ENCODE results near the gene PURA.

Gene PURA

DNA sequence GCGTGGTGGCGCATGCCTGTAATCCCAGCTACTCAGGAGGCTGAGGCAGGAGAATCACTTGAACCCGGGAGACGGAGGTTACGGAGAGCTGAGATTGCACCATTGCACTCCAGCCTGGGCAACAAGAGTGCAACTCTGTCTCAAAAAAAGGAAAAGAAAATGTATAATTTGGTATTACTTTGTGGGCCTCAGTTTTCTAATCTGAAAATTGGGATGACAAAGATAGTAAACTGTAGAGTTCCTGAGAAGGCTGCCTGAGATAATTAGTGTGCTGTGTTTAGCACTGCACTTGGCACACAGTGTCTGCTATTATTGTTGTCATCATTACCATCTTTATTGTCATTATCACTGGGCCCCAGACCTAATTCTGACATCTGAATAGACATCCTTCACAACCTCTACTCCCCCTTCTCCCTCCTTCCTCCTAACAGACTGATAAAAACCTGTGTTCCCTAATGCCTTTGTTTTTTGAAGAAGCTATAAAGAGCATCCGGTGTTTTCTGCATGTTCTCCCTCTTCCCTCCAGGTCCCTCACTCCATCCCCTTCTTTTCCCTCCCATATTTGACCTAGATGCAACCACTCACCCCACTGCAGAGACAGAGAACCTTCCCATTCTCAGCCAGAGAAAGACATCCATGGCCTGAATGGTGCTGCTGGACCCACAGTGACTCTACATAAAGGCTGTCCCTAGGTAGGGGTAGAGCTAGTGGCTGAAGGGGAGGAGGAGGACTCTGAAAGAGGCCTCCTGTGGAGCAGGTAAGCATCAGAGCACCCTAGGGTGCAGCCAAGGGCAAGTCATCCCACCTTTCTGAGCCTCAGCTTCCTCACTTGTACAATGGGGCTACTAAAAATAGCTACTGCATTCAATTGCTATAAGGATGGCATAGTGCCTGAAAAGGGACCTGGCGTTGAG lies 45.4 kb downstream of the PURA start:
- DNase-seq (ENCODE audit: low read depth in 2 of 2, low spot score in 1 of 2) = no peak

DNA sequence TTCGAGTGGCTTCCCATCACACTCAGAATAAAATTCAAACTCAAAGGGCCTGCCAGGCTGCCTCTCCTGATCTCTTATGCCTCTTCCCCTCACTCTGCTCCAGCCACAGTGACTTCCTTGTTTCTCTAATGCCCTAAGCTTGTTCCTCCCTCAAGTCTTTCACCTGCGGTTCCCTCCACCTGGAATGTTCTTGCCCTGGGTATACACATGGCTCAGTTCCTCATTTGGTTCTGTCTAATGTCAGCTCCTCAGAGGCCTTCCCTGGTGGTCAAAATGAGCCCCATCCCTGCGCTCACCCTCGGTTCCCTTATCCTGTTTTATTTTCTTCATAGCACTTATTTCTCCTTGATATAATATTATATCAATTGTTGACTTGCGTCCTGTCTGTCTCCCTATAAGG lies 48.4 kb downstream of the PURA start:
- DNase-seq (ENCODE audit: low read depth in 2 of 2, low spot score in 1 of 2) = no peak

GRCh38 chr5:140162781-140163180 lies 48.9 kb downstream of the PURA start:
- DNase-seq (ENCODE audit: low read depth in 2 of 2, low spot score in 1 of 2) = no peak

GRCh38 chr5:140165101-140165922 lies 51.4 kb downstream of the PURA start:
- DNase-seq (ENCODE audit: low read depth in 2 of 2, low spot score in 1 of 2) = no peak

DNA sequence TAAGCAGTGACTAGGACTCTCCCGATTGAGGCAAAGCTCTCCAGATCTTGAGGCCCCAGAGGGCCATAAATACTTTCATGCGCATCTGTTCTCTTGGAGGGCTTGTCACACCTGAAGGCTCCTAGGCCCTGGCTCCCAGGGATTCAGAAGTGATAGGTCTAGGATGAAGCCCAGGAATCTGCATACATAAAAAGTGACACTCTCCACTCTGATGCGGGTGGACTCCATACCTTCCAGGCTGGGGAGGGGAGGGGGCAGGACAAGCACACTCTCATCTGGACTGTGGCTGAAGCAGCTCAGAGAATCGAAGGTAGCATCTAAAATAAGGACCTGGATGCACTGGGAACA lies 52.0 kb downstream of the PURA start:
- no peak for DNase-seq (ENCODE audit: low read depth in 2 of 2, low spot score in 1 of 2)

DNA sequence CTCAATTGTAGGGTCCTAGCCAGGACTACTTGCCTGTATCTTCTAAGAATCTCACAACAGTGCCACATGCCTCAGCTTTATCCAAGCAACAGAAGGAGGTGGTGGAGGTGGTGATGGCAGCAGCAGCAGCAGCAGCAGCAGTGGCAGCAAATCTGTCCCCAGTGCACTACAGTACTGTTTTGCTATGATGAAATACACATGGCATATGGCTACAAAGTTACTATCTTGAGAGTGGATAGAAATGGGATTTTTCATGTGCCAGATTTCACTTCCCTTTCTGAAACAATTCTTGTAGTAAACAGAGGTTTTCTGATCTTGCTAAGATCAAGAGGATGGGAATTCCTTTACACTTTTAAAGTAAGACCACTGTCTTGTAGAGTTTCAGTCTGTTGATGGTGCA lies 53.0 kb downstream of the PURA start:
- DNase-seq (ENCODE audit: low read depth in 2 of 2, low spot score in 1 of 2) = no peak

- DNase-seq (ENCODE audit: low read depth in 2 of 2, low spot score in 1 of 2) = no peak
Measured at GRCh38 chr5:140168371-140168770, 54.5 kb downstream of the PURA start.

DNA sequence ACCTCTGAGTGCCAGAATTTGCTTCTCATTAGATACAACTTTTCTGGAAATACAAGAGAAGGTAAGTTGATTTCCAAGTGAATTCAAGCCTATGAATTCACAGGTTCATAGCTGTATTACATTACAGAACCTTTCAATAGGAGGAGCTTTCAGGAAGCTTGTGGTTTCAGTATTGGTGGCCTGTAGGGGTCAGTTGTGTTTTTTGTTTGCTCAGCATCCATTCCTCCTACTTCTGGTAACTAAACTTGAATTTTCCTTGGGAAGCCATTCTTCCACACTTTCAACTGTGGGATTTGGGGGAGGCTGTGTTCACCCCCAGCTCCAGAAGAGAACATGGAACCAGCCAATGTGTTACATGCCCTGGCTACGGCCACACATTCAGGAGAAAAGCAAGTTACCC lies 55.5 kb downstream of the PURA start:
- no peak for DNase-seq (ENCODE audit: low read depth in 2 of 2, low spot score in 1 of 2)

DNA sequence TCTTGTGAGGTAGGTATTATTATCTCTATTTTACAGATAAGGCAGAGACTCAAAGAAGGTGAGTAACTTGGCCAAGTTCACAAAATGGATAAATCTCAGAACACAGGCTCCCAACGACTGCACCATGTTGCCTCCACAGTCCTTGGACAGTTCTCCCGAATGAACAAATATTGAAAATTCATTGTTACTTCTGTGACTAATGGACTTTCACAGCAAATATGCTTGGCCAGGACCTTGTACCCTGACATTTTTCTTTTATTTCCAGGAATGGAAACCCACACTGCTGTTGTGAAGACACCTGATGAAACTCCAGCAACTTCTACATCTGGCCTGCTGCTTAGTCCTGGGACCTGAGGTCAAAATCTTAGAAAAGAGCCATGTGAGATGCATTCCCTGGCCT lies 58.6 kb downstream of the PURA start:
- DNase-seq (ENCODE audit: low read depth in 2 of 2, low spot score in 1 of 2) = no peak

GRCh38 chr5:140174014-140174413 lies 60.1 kb downstream of the PURA start:
- DNase-seq (ENCODE audit: low read depth in 2 of 2, low spot score in 1 of 2) = no peak

GRCh38 chr5:140174465-140175366 lies 60.8 kb downstream of the PURA start, which contains the start of gene CYSTM1:
CYSTM1 (plus strand) TSS chr5:140175188; CDS start chr5:140194466, 19,278 bp downstream.
- DNase-seq (ENCODE audit: low read depth in 2 of 2, low spot score in 1 of 2) = peak; percentile 84 to 88
